ENCODE data around the gene TECPR1.

- TF ChIP-seq CTCF (IDR thresholded peaks at IDR 0.05; ENCODE audit: low read depth, low read length, poor library complexity, severe bottlenecking) = no peak
- TF ChIP-seq EZH2phosphoT487 (IDR thresholded peaks at IDR 0.05; ENCODE audit: borderline replicate concordance, low read length) = no peak
Measured at GRCh38 chr7:98295467-98296192, 43.6 kb upstream of the TECPR1 start.
